ENCODE measurements around the gene THBS4. TPM values are rescaled to one million over a fixed set of nuclear protein-coding genes. Genes with fewer than 3 reads are reported as not detected.

The THBS4 gene
- total and polyA plus RNA-seq, 2 donors from 2014 or later, result 1.4 to 1.8 TPM

GRCh38 chr5:80103371-80103770 lies 68.2 kb downstream of the THBS4 start:
- no peak for TF ChIP-seq CTCF (IDR thresholded peaks at IDR 0.05; ENCODE audit: borderline replicate concordance, extremely low read depth, insufficient read depth)
- Histone ChIP-seq H3K9ac (ENCODE audit: low read length in 3 of 3) (no peak overlapping the region), H3K4me1 (ENCODE audit: control insufficient read depth in 2 of 3, insufficient read depth in 2 of 3, low read depth in 1 of 3, low read length in 3 of 3) (no peaks in the 10 kb centered on the region), H3K36me3 (ENCODE audit: control insufficient read depth in 2 of 3, insufficient read depth in 3 of 3, low read length in 3 of 3) (no peaks in the 10 kb centered on the region), H3K4me3 (ENCODE audit: low read length in 3 of 3) (no peak overlapping the region), H3K27me3 (ENCODE audit: control insufficient read depth, insufficient read depth, low read length) (no peaks in the 10 kb centered on the region), H3K9me3 (ENCODE audit: control insufficient read depth in 2 of 3, insufficient read depth in 1 of 3, low read length in 3 of 3) (no peaks in the 10 kb centered on the region), H3K27ac (ENCODE audit: low read depth in 2 of 2, low read length in 2 of 2) (no peak overlapping the region)
- DNase-seq (no peak), FAIRE-seq (no peak)
- intact Hi-C loops (cut with DNase I), result no loop called here

- intact Hi-C loops (cut with DNase I), result no loop called here
- DNase-seq (no peak), FAIRE-seq (no peak)
- no peaks in the 10 kb centered on the region for H3K27me3 ChIP-seq (ENCODE audit: control insufficient read depth, insufficient read depth, low read length)
- no peaks in the 10 kb centered on the region for H3K4me1 ChIP-seq (ENCODE audit: control insufficient read depth in 2 of 3, insufficient read depth in 2 of 3, low read depth in 1 of 3, low read length in 3 of 3)
- no peak overlapping the region for H3K27ac ChIP-seq (ENCODE audit: low read depth in 2 of 2, low read length in 2 of 2)
- no peak overlapping the region for H3K9ac ChIP-seq (ENCODE audit: low read length in 3 of 3)
- no peak for TF ChIP-seq CTCF (IDR thresholded peaks at IDR 0.05; ENCODE audit: borderline replicate concordance, extremely low read depth, insufficient read depth)
- H3K9me3 ChIP-seq (ENCODE audit: control insufficient read depth in 2 of 3, insufficient read depth in 1 of 3, low read length in 3 of 3), result no peaks in the 10 kb centered on the region
- no peaks in the 10 kb centered on the region for H3K36me3 ChIP-seq (ENCODE audit: control insufficient read depth in 2 of 3, insufficient read depth in 3 of 3, low read length in 3 of 3)
- no peak overlapping the region for H3K4me3 ChIP-seq (ENCODE audit: low read length in 3 of 3)
Measured at GRCh38 chr5:80105698-80106439, 70.7 kb downstream of the THBS4 start.

GRCh38 chr5:80106916-80107315 lies 71.8 kb downstream of the THBS4 start:
- no peak overlapping the region for H3K27ac ChIP-seq (ENCODE audit: low read depth in 2 of 2, low read length in 2 of 2)
- no peak overlapping the region for H3K9ac ChIP-seq (ENCODE audit: low read length in 3 of 3)
- intact Hi-C loops (cut with DNase I), result no loop called here
- H3K27me3 ChIP-seq (ENCODE audit: control insufficient read depth, insufficient read depth, low read length), result no peaks in the 10 kb centered on the region
- no peaks in the 10 kb centered on the region for H3K9me3 ChIP-seq (ENCODE audit: control insufficient read depth in 2 of 3, insufficient read depth in 1 of 3, low read length in 3 of 3)
- H3K36me3 ChIP-seq (ENCODE audit: control insufficient read depth in 2 of 3, insufficient read depth in 3 of 3, low read length in 3 of 3), result no peaks in the 10 kb centered on the region
- no peak for FAIRE-seq
- TF ChIP-seq CTCF (IDR thresholded peaks at IDR 0.05; ENCODE audit: borderline replicate concordance, extremely low read depth, insufficient read depth), result no peak
- no peaks in the 10 kb centered on the region for H3K4me1 ChIP-seq (ENCODE audit: control insufficient read depth in 2 of 3, insufficient read depth in 2 of 3, low read depth in 1 of 3, low read length in 3 of 3)
- DNase-seq, result no peak
- no peak overlapping the region for H3K4me3 ChIP-seq (ENCODE audit: low read length in 3 of 3)
